HG03175 (cell line): ENCODE measurements around the gene DEFB121.
"Not testable (repeated sequence)": the region's sequence is repeated elsewhere in the genome, so short reads cannot be mapped to it uniquely, and the experiment has no call there.

ENCODE experiments used
- ATAC-seq: cut with Tn5 transposase; IDR thresholded peaks from one replicate; pipeline ENCODE4 v1.9.1; 2021; ENCODE audit warnings: mild to moderate bottlenecking, moderate library complexity; ENCODE audit not compliant: unreplicated experiment

Gene DEFB121

GRCh38 chr20:31406115-31406514 is at the start of gene DEFB121:
TSS of gene DEFB121 (minus strand) at chr20:31406215. CDS start at chr20:31406152, 63 bp downstream.
- ATAC-seq, result no peak

- no peak for ATAC-seq
Observed at GRCh38 chr20:31454361-31454760, 48.3 kb upstream of the DEFB121 start.

GRCh38 chr20:31452575-31452974 is 46.6 kb upstream of the DEFB121 start:
- no peak for ATAC-seq

GRCh38 chr20:31449511-31450414 is 43.7 kb upstream of the DEFB121 start:
- no peak for ATAC-seq

GRCh38 chr20:31446084-31446819 is 40.2 kb upstream of the DEFB121 start:
- ATAC-seq, result no peak

GRCh38 chr20:31440012-31440659 is 34.1 kb upstream of the DEFB121 start, which contains the start of gene DEFB123:
TSS of gene DEFB123 (plus strand) at chr20:31440632. CDS start at chr20:31440699, 67 bp downstream.
- ATAC-seq, result no peak

GRCh38 chr20:31430568-31431115 is 24.6 kb upstream of the DEFB121 start:
- ATAC-seq, result no peak

GRCh38 chr20:31427576-31427975 is 21.6 kb upstream of the DEFB121 start:
- ATAC-seq, result not testable (repeated sequence)

- ATAC-seq, result not testable (repeated sequence)
Observed at GRCh38 chr20:31426891-31427551, 21.0 kb upstream of the DEFB121 start.

GRCh38 chr20:31425797-31426196 is 19.8 kb upstream of the DEFB121 start:
- ATAC-seq, result no peak

GRCh38 chr20:31418307-31418706 is 12.3 kb upstream of the DEFB121 start:
- no peak for ATAC-seq

- ATAC-seq, result no peak
Observed at GRCh38 chr20:31415653-31416052, 9.6 kb upstream of the DEFB121 start.

GRCh38 chr20:31414381-31414780 is 8.4 kb upstream of the DEFB121 start:
- ATAC-seq, result no peak

GRCh38 chr20:31410011-31410410 is 4.0 kb upstream of the DEFB121 start:
- ATAC-seq, result no peak

- ATAC-seq, result no peak
Observed at GRCh38 chr20:31403886-31404285, 2.1 kb downstream of the DEFB121 start.

GRCh38 chr20:31394900-31395299 is 11.1 kb downstream of the DEFB121 start:
- no peak for ATAC-seq

- no peak for ATAC-seq
Observed at GRCh38 chr20:31392836-31393235, 13.2 kb downstream of the DEFB121 start.

- ATAC-seq, result no peak
Observed at GRCh38 chr20:31390490-31390889, 15.5 kb downstream of the DEFB121 start, which contains the start of gene DEFB119. TSS of gene DEFB119 (minus strand) at chr20:31390590. CDS start at chr20:31390483, 107 bp downstream.

- ATAC-seq, result no peak
Observed at GRCh38 chr20:31374346-31374745, 31.7 kb downstream of the DEFB121 start.

GRCh38 chr20:31368301-31368700 is 37.7 kb downstream of the DEFB121 start, which contains the start of gene DEFB118:
TSS of gene DEFB118 (plus strand) at chr20:31368601. CDS start at chr20:31368651, 50 bp downstream.
- ATAC-seq, result no peak
